SK-N-SH (cell line): ENCODE measurements around the gene CCDC74A. TPM values are rescaled to one million over a fixed set of nuclear protein-coding genes. Genes with fewer than 3 reads are reported as not detected.
"Not testable (repeated sequence)": the region's sequence is repeated elsewhere in the genome, so short reads cannot be mapped to it uniquely, and the experiment has no call there.

Experiments
- CTCF ChIA-PET: fragments of 300-600, 350-600 bp; formaldehyde crosslinking; extraction: SDS; loops from one replicate; lab custom pipeline; 2021; lab: Yijun Ruan, JAX
- POLR2A ChIA-PET: fragments of 350-600 bp; sonication (Branson Sonifier 250); formaldehyde crosslinking; extraction: SDS; loops from one replicate; lab custom pipeline; 2020; ENCODE audit warnings: antibody characterized with exemption, inconsistent platforms; lab: Yijun Ruan, JAX
- DNase-seq: peaks from one replicate; pipeline ENCODE4 v3.0.0; 2012
- H2AFZ ChIP-seq: fragments of 200-600 bp; sonication (generic); 2 replicates; pipeline ENCODE4 v1.8.1; 2016; ENCODE audit warnings: antibody characterized with exemption, mild to moderate bottlenecking, low read depth
- H3F3A ChIP-seq: fragments of 200-600 bp; sonication (generic); replicated peaks from 2 replicates; pipeline ENCODE3; 2016; ENCODE audit warnings: antibody characterized with exemption, mild to moderate bottlenecking; ENCODE audit not compliant: insufficient read depth
- H3K27ac ChIP-seq, 2 experiments: fragments of 200-500 bp in 1 of 2; fragments of 200-600 bp in 1 of 2; sonication (Bioruptor generic) in 1 of 2; sonication (generic), shearing (Covaris generic) in 1 of 2; 2 replicates each; pipeline versions ENCODE4 v1.5.1 to v1.6.1; 2014 to 2016; ENCODE audit warnings: low read depth in 2 of 2, inconsistent platforms in 1 of 2, low read length in 1 of 2, mild to moderate bottlenecking in 1 of 2, mixed read lengths in 1 of 2
- H3K27me3 ChIP-seq: fragments of 200-600 bp; sonication (generic), shearing (Covaris generic); 2 replicates; pipeline ENCODE4 v1.6.1; 2016; ENCODE audit warnings: mixed run types; ENCODE audit not compliant: insufficient read depth
- H3K36me3 ChIP-seq, 2 experiments: fragments of 200-500 bp in 1 of 2; fragments of 200-600 bp in 1 of 2; sonication (Bioruptor generic) in 1 of 2; sonication (generic) in 1 of 2; replicated peaks in 1 of 2; 2 replicates each; pipeline versions ENCODE3 to v1.5.1; 2014 to 2016; ENCODE audit warnings: low read length in 1 of 2, mild to moderate bottlenecking in 1 of 2; ENCODE audit not compliant: insufficient read depth in 2 of 2, control insufficient read depth in 1 of 2
- H3K4me1 ChIP-seq, 2 experiments: fragments of 200-500 bp in 1 of 2; fragments of 200-600 bp in 1 of 2; sonication (Bioruptor generic) in 1 of 2; sonication (generic), shearing (Covaris generic) in 1 of 2; 2 replicates each; pipeline versions ENCODE4 v1.5.1 to v1.6.1; 2014 to 2016; ENCODE audit warnings: low read depth in 1 of 2, low read length in 1 of 2, mixed run types in 1 of 2; ENCODE audit not compliant: insufficient read depth in 2 of 2, control insufficient read depth in 1 of 2
- H3K4me2 ChIP-seq: fragments of 200-600 bp; sonication (generic), shearing (Covaris generic); 2 replicates; pipeline ENCODE4 v1.6.1; 2017; ENCODE audit warnings: mixed run types
- H3K4me3 ChIP-seq, 2 experiments: fragments of 200-500 bp in 1 of 2; fragments of 200-600 bp in 1 of 2; sonication (Bioruptor generic) in 1 of 2; sonication (generic), shearing (Covaris generic) in 1 of 2; 2 replicates each; pipeline versions ENCODE4 v1.5.1 to v1.8.1; 2014 to 2016; ENCODE audit warnings: low read depth in 2 of 2, inconsistent platforms in 1 of 2, low read length in 1 of 2, mild to moderate bottlenecking in 1 of 2, mixed read lengths in 1 of 2, moderate library complexity in 1 of 2
- H3K79me2 ChIP-seq: fragments of 200-600 bp; sonication (generic); 2 replicates; pipeline ENCODE4 v1.8.1; 2017; ENCODE audit warnings: mild to moderate bottlenecking; ENCODE audit not compliant: insufficient read depth
- H3K9ac ChIP-seq: fragments of 200-600 bp; sonication (generic); 2 replicates; pipeline ENCODE4 v1.6.1; 2017; ENCODE audit warnings: mixed run types
- H3K9me2 ChIP-seq: fragments of 200-600 bp; sonication (generic); 2 replicates; pipeline ENCODE4 v1.6.1; 2017; ENCODE audit warnings: mixed run types
- H3K9me3 ChIP-seq: fragments of 200-600 bp; sonication (generic); 2 replicates; pipeline ENCODE4 v1.6.1; 2017; ENCODE audit warnings: mixed run types, mild to moderate bottlenecking, moderate library complexity
- H4K20me1 ChIP-seq: fragments of 200-600 bp; sonication (generic); 2 replicates; pipeline ENCODE4 v1.6.1; 2017; ENCODE audit warnings: mild to moderate bottlenecking, mixed run types; ENCODE audit not compliant: insufficient read depth
- EP300 ChIP-seq, 2 experiments: IDR thresholded peaks; 2 replicates each; pipeline versions ENCODE4 v1.4.0 to v1.6.1; 2012; ENCODE audit warnings: borderline replicate concordance in 1 of 2, low read depth in 1 of 2, low read length in 1 of 2
- EZH2phosphoT487 ChIP-seq: fragments of 200-600 bp; sonication (generic); IDR thresholded peaks from 2 replicates; pipeline ENCODE4 v1.6.1; 2017; ENCODE audit warnings: low read depth, mixed run types, mild to moderate bottlenecking, antibody characterized with exemption, moderate library complexity, borderline replicate concordance
- FOXJ3 ChIP-seq: sonication (generic); formaldehyde crosslinking; IDR thresholded peaks from 2 replicates; pipeline ENCODE4 v1.5.1; 2020; ENCODE audit warnings: mild to moderate bottlenecking, missing genetic modification reagents
- FOXM1 ChIP-seq: IDR thresholded peaks from 2 replicates; pipeline ENCODE4 v1.4.0; 2012; ENCODE audit warnings: low read depth, mild to moderate bottlenecking
- NRF1 ChIP-seq: IDR thresholded peaks from 2 replicates; pipeline ENCODE4 v1.6.1; 2012; ENCODE audit warnings: low read depth, mild to moderate bottlenecking, low read length
- RAD21 ChIP-seq: IDR thresholded peaks from 2 replicates; pipeline ENCODE4 v1.6.1; 2012; ENCODE audit warnings: mild to moderate bottlenecking, low read length
- SIN3A ChIP-seq: IDR thresholded peaks from 2 replicates; pipeline ENCODE4 v1.6.1; 2012; ENCODE audit warnings: low read depth, mild to moderate bottlenecking, low read length, moderate library complexity, borderline replicate concordance
- YY1 ChIP-seq: IDR thresholded peaks from 2 replicates; pipeline ENCODE4 v1.4.0; 2012; ENCODE audit warnings: low read depth, mild to moderate bottlenecking
- WGBS: methylation state at CpG from one replicate; pipeline ENCODE4 v1.1.6; 2017; ENCODE audit warnings: low lambda C conversion rate; 5-methylcytosine and 5-hydroxymethylcytosine counted together
- polyA plus RNA-seq, 3 experiments: library from polyadenylated mRNA; depleted of rRNA; stranded (reverse); fragments of >200 nt; gene quantifications; 2 replicates each; pipeline ENCODE4 v1.2.3, GENCODE V29; 2012
- TF ChIP-seq, protein P1 (sequence below): IDR thresholded peaks from 2 replicates; pipeline ENCODE4 v1.4.0; 2012; ENCODE audit warnings: low read depth
- TF ChIP-seq, protein P2 (sequence below): fragments of 200-600 bp; sonication (generic); IDR thresholded peaks from 2 replicates; pipeline ENCODE4 v1.6.1; 2017; ENCODE audit warnings: antibody characterized with exemption, mild to moderate bottlenecking, moderate library complexity
- TF ChIP-seq, protein P3 (sequence below): IDR thresholded peaks from 2 replicates; pipeline ENCODE4; 2012

Gene CCDC74A
- polyA plus RNA-seq, 1 of the 3 experiments (the other 2 are of a cell fraction): 21.3 TPM

DNA sequence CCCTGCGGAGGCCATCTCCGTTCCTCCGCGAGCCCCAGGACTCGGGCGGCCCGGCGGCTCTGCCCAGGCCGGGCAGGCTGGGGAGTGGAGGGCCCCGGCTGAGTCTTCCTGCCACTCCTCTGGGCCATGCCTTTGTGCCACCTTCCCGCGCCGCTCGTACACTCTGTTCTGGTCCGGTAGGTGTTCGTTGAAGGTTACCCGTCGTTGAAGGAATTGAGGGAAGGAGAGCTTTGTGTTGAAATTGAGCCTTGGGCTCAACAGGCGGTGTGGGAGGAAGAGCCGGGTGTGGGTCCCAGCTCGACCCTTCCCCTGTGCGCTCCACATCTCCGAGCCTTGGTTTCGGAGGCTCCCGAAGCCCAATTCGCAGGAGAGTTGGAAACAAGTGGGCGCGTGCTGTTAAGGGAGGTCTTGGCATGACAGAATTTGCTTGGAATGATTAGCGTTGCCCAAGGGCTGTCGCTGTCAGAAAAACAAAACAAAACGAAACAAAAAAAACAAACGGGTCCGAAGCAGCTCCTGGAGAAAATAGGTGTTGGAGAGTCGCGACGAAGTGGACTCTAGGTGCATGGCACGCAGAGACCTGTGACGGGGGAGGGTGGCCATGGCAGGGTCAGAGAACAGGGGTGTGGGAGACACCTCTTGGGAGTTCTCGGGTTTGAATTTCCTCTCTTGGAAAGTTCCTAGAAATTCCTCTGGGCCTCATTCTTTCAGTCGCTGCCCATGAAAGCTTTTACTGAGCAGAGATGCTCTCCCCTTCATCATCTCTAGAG lies 34.3 kb upstream of the CCDC74A start:
- Histone ChIP-seq H3K9ac (peak overlapping the region; percentile 93), H3K4me2 (peak overlapping the region; percentile 82), H3K27ac (peak overlapping the region; percentile 74 to 91), H3K79me2 (peaks cover 61% of the 10 kb centered on the region), H3K36me3 (no peaks in the 10 kb centered on the region), H3F3A (no peaks in the 10 kb centered on the region), H2AFZ (peak overlapping the region; percentile 83; the same call in 1 of the 2 replicates), H3K27me3 (no peaks in the 10 kb centered on the region), H3K9me3 (no peaks in the 10 kb centered on the region), H3K9me2 (no peaks in the 10 kb centered on the region), H4K20me1 (peaks cover 11% of the 10 kb centered on the region; the same call in 1 of the 2 replicates), H3K4me1 (peaks cover 6 to 15% of the 10 kb centered on the region in 2 experiments; a peak in 2 of 4 replicates), H3K4me3 (peak overlapping the region; percentile 83 to 91)
- POLR2A ChIA-PET: interaction anchor here (0.8 to 1.0 kb wide), 2 partner anchors 10 to 452 kb away, joined by 3 read pairs; no protein-coding TSS in a partner anchor
- TF ChIP-seq, protein P1, sequence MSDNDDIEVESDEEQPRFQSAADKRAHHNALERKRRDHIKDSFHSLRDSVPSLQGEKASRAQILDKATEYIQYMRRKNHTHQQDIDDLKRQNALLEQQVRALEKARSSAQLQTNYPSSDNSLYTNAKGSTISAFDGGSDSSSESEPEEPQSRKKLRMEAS: no peak
- TF ChIP-seq FOXJ3 (CRISPR knock-in tag): no peak
- TF ChIP-seq EP300 (IDR thresholded peaks at IDR 0.05; ENCODE audit: borderline replicate concordance in 1 of 2, low read depth in 1 of 2, low read length in 1 of 2): no peak
- TF ChIP-seq NRF1: no peak
- no peak for TF ChIP-seq RAD21
- TF ChIP-seq, protein P2, sequence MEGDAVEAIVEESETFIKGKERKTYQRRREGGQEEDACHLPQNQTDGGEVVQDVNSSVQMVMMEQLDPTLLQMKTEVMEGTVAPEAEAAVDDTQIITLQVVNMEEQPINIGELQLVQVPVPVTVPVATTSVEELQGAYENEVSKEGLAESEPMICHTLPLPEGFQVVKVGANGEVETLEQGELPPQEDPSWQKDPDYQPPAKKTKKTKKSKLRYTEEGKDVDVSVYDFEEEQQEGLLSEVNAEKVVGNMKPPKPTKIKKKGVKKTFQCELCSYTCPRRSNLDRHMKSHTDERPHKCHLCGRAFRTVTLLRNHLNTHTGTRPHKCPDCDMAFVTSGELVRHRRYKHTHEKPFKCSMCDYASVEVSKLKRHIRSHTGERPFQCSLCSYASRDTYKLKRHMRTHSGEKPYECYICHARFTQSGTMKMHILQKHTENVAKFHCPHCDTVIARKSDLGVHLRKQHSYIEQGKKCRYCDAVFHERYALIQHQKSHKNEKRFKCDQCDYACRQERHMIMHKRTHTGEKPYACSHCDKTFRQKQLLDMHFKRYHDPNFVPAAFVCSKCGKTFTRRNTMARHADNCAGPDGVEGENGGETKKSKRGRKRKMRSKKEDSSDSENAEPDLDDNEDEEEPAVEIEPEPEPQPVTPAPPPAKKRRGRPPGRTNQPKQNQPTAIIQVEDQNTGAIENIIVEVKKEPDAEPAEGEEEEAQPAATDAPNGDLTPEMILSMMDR: no peak
- TF ChIP-seq, protein P3, sequence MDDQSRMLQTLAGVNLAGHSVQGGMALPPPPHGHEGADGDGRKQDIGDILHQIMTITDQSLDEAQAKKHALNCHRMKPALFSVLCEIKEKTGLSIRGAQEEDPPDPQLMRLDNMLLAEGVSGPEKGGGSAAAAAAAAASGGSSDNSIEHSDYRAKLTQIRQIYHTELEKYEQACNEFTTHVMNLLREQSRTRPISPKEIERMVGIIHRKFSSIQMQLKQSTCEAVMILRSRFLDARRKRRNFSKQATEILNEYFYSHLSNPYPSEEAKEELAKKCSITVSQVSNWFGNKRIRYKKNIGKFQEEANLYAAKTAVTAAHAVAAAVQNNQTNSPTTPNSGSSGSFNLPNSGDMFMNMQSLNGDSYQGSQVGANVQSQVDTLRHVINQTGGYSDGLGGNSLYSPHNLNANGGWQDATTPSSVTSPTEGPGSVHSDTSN: no peak
- no peak for TF ChIP-seq FOXM1
- no peak for TF ChIP-seq EZH2phosphoT487
- no peak for TF ChIP-seq SIN3A
- TF ChIP-seq YY1: no peak
- no peak for DNase-seq
- CTCF ChIA-PET: interaction anchor here (0.6 to 5.1 kb wide), 21 partner anchors 9 to 452 kb away, joined by 3 to 36 read pairs (median 4); partner anchors contain the start of gene CCDC74A
- WGBS: 2% methylated on average over 19 of the region's 40 CpGs

DNA sequence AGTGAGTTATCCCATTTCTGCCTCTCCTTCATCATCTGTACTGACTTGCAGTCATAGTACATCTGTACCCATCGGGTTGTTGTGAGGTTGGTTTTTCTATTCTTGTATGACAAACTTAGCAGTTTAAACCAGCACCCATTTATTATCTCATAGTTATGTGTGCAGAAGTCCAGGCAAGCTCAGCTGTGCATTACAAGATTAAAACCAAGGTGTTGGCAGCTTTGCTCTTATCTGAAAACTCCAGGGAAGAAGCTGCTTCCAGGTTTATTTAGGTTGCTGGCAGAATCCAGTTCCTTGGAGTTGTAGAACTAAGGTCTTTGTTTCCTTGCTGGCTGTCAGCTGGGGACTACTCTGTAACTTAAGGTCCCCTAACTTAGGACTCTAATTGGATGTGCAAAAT lies 32.2 kb upstream of the CCDC74A start:
- POLR2A ChIA-PET, H2AFZ ChIP-seq, H3K9ac ChIP-seq, H3F3A ChIP-seq, H3K9me2 ChIP-seq, H3K9me3 ChIP-seq, DNase-seq, H3K27me3 ChIP-seq, H3K4me3 ChIP-seq, H3K4me2 ChIP-seq, H3K27ac ChIP-seq: not testable (repeated sequence)
- H3K4me1 ChIP-seq: peaks cover 6 to 12% of the 10 kb centered on the region in 2 experiments; a peak in 2 of 4 replicates
- 93% methylated on average over 1 of the region's 1 CpG for WGBS
- H4K20me1 ChIP-seq: peaks cover 11% of the 10 kb centered on the region; the same call in 1 of the 2 replicates
- H3K36me3 ChIP-seq: peaks cover 0 to 10% of the 10 kb centered on the region in 2 experiments
- CTCF ChIA-PET: interaction anchor here (1.4 to 5.1 kb wide), 2 partner anchors 13 to 178 kb away, joined by 4 to 36 read pairs; no protein-coding TSS in a partner anchor
- H3K79me2 ChIP-seq: peaks cover 53% of the 10 kb centered on the region

DNA sequence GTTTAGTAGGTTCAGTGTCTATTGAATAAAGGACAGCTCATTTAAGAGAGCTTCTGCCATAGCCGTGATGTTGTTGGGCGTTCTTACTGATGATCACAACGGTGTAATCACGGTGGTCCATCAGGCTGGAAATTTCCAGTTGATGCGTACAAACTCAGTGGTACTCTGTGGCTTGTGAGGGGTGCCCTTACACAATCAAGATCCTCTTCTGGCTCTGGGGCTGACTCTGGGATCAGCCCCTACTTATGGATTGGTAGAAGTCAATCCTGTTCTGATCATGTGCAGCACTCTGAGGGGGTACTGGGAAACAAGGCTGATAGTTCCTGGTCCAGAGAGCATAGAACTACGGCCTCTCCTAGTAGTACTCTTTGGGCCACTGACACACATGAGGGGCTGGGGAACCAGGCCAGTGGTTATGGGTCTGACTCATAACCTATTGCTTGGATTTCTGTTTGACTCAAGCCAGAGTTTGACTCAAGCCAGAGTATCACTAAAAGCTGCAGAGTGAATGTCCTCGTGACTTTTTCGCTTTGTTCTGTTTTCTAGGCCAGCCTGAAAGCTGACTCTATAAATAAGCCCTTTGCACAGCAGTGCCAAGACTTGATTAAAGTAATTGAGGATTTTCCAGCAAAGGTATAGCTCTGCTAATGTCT lies 29.2 kb upstream of the CCDC74A start:
- H3K9ac ChIP-seq, H3K4me2 ChIP-seq, CTCF ChIA-PET, H3K4me3 ChIP-seq, H3K27ac ChIP-seq, H3F3A ChIP-seq, H3K27me3 ChIP-seq, H3K9me2 ChIP-seq, DNase-seq, H3K9me3 ChIP-seq, H2AFZ ChIP-seq, POLR2A ChIA-PET, H3K4me1 ChIP-seq: not testable (repeated sequence)
- Histone ChIP-seq H3K36me3 (peaks cover 0 to 17% of the 10 kb centered on the region in 2 experiments), H3K79me2 (peaks cover 40% of the 10 kb centered on the region), H4K20me1 (peaks cover 11% of the 10 kb centered on the region; the same call in 1 of the 2 replicates)
- WGBS: 87% methylated on average over 7 of the region's 8 CpGs
